Colonic mucosa (tissue), 4 donors: ENCODE data around the gene HGD. TPM values are rescaled to one million over a fixed set of nuclear protein-coding genes. Genes with fewer than 3 reads are reported as not detected.

Experiments
- DNase-seq: peaks from one replicate; pipeline ENCODE4 v3.0.0-alpha.2; 2020
- H3K27ac ChIP-seq: fragments of 200-600 bp; one replicate; pipeline ENCODE4 v1.8.0; 2021
- H3K27me3 ChIP-seq: fragments of 200-600 bp; one replicate; pipeline ENCODE4 v1.8.0; 2021
- H3K36me3 ChIP-seq: fragments of 200-600 bp; one replicate; pipeline ENCODE4 v1.8.0; 2021
- H3K4me1 ChIP-seq: fragments of 200-600 bp; one replicate; pipeline ENCODE4 v1.8.0; 2021; ENCODE audit warnings: mild to moderate bottlenecking
- H3K4me3 ChIP-seq: fragments of 200-600 bp; one replicate; pipeline ENCODE4 v1.8.0; 2021
- H3K9ac ChIP-seq, 2 donors: one replicate each; pipeline ENCODE4 v1.7.0; 2013; ENCODE audit warnings: control low read depth in 2 of 2, low read depth in 2 of 2, low read length in 2 of 2
- H3K9me3 ChIP-seq: fragments of 200-600 bp; one replicate; pipeline ENCODE4 v1.8.0; 2021
- CTCF ChIP-seq: fragments of 200-600 bp; IDR thresholded peaks from one replicate; pipeline ENCODE4 v1.8.0; 2022; ENCODE audit warnings: antibody characterized with exemption, mild to moderate bottlenecking
- intact Hi-C: fragments of 100-400 bp; cut with DNase I; formaldehyde crosslinking; loops from one replicate; pipeline ENCODE4 v1.14.1; 2022
- total RNA-seq, 2 donors: library from RNA; stranded (reverse); fragmentation: NEBNext Ultra II Directional in 1 of 2; extraction: Animal tissue kit (Norgen Biotek cat#: 25700) in 1 of 2; gene quantifications; one replicate each; pipeline ENCODE4 v1.2.1, GENCODE V29; 2021
- donor health status: healthy.
- donor health status: DM: no; HTN: no; CAD: no.
- donor health status: DM: no; HTN: no; CAD: no.

The HGD gene
- total RNA-seq, 2 donors from 2014 or later, result 37.6 to 48.5 TPM

- Histone ChIP-seq H3K36me3 (no peaks in the 10 kb centered on the region), H3K4me1 (no peaks in the 10 kb centered on the region), H3K27me3 (no peaks in the 10 kb centered on the region), H3K9ac (no peak overlapping the region), H3K9me3 (no peaks in the 10 kb centered on the region), H3K27ac (peak overlapping the region; percentile 87), H3K4me3 (no peak overlapping the region)
- no peak for DNase-seq
- intact Hi-C loops, result no loop called here
- TF ChIP-seq CTCF, result no peak
These were observed 1.7 kb upstream of the HGD start for GRCh38 chr3:120683671-120684301.

GRCh38 chr3:120683213-120683612 lies 1.2 kb upstream of the HGD start:
- H3K4me1 ChIP-seq, result no peaks in the 10 kb centered on the region
- H3K9ac ChIP-seq, result no peak overlapping the region
- peak overlapping the region; percentile 87 for H3K27ac ChIP-seq
- H3K27me3 ChIP-seq, result no peaks in the 10 kb centered on the region
- TF ChIP-seq CTCF, result no peak
- intact Hi-C loops, result no loop called here
- H3K9me3 ChIP-seq, result no peaks in the 10 kb centered on the region
- no peak overlapping the region for H3K4me3 ChIP-seq
- DNase-seq, result no peak
- H3K36me3 ChIP-seq, result no peaks in the 10 kb centered on the region

- H3K27me3 ChIP-seq, result no peaks in the 10 kb centered on the region
- peak overlapping the region; percentile 87 for H3K27ac ChIP-seq
- peak overlapping the region; percentile 6 for H3K4me3 ChIP-seq
- intact Hi-C loops, result no loop called here
- no peaks in the 10 kb centered on the region for H3K36me3 ChIP-seq
- TF ChIP-seq CTCF, result no peak
- peak overlapping the region in 1 of 2 donors; percentile 49 for H3K9ac ChIP-seq
- DNase-seq, result no peak
- H3K4me1 ChIP-seq, result no peaks in the 10 kb centered on the region
- H3K9me3 ChIP-seq, result no peaks in the 10 kb centered on the region
These were observed 467 bp downstream of the HGD start for GRCh38 chr3:120681506-120682038.

- H3K4me1 ChIP-seq, result no peaks in the 10 kb centered on the region
- peak overlapping the region; percentile 6 for H3K4me3 ChIP-seq
- no peak overlapping the region for H3K9ac ChIP-seq
- H3K27ac ChIP-seq, result no peak overlapping the region
- DNase-seq, result no peak
- intact Hi-C loops, result no loop called here
- H3K9me3 ChIP-seq, result no peaks in the 10 kb centered on the region
- no peaks in the 10 kb centered on the region for H3K27me3 ChIP-seq
- no peak for TF ChIP-seq CTCF
- H3K36me3 ChIP-seq, result no peaks in the 10 kb centered on the region
These were observed 1.0 kb downstream of the HGD start for GRCh38 chr3:120681018-120681417.

GRCh38 chr3:120680193-120680894 lies 1.7 kb downstream of the HGD start:
- H3K27ac ChIP-seq, result no peak overlapping the region
- H3K9ac ChIP-seq, result no peak overlapping the region
- no peak for DNase-seq
- TF ChIP-seq CTCF, result no peak
- H3K9me3 ChIP-seq, result no peaks in the 10 kb centered on the region
- H3K27me3 ChIP-seq, result no peaks in the 10 kb centered on the region
- intact Hi-C loops, result no loop called here
- no peak overlapping the region for H3K4me3 ChIP-seq
- H3K4me1 ChIP-seq, result no peaks in the 10 kb centered on the region
- no peaks in the 10 kb centered on the region for H3K36me3 ChIP-seq
